K562 (cell line): ENCODE measurements around the gene TESK2.

Experiments
- BCLAF1 ChIP-seq, 2 experiments: fragments of 450-650 bp in 1 of 2; IDR thresholded peaks; 2 replicates each; pipeline ENCODE4 v1.6.1; 2011 to 2017; ENCODE audit warnings: low read depth in 2 of 2, antibody characterized with exemption in 1 of 2, borderline replicate concordance in 1 of 2, low read length in 1 of 2, mild to moderate bottlenecking in 1 of 2, mixed read lengths in 1 of 2; ENCODE audit not compliant: control insufficient read depth in 1 of 2
- CCAR2 ChIP-seq: fragments of 200-400 bp; formaldehyde crosslinking; IDR thresholded peaks from 2 replicates; pipeline ENCODE4 v1.6.1; 2017; ENCODE audit warnings: mild to moderate bottlenecking, low read depth, low read length
- CHD1 ChIP-seq: fragments of 200-600 bp; sonication (generic); IDR thresholded peaks from one replicate; pipeline ENCODE4 v1.6.1; 2012; ENCODE audit warnings: mild to moderate bottlenecking, moderate library complexity, low read length, inconsistent platforms
- CREM ChIP-seq: IDR thresholded peaks from 2 replicates; pipeline ENCODE4 v1.6.1; 2014; ENCODE audit warnings: antibody characterized with exemption, low read depth
- MAFF ChIP-seq: IDR thresholded peaks from 2 replicates; pipeline ENCODE4 v1.6.1; 2012; ENCODE audit warnings: low read length, improper control_type of control experiment
- POLR2AphosphoS5 ChIP-seq: IDR thresholded peaks from 2 replicates; pipeline ENCODE4 v1.6.1; 2011; ENCODE audit warnings: mild to moderate bottlenecking, low read depth, low read length, moderate library complexity; ENCODE audit not compliant: control insufficient read depth, insufficient read depth
- SRSF9 ChIP-seq: fragments of 200-400 bp; formaldehyde crosslinking; IDR thresholded peaks from 2 replicates; pipeline ENCODE4 v1.6.1; 2017; ENCODE audit warnings: low read depth, low read length, borderline replicate concordance
- TCF7 ChIP-seq: sonication (generic); IDR thresholded peaks from 2 replicates; pipeline ENCODE4 v1.6.1; 2016; ENCODE audit warnings: antibody characterized with exemption, borderline replicate concordance
- ZNF239 ChIP-seq: fragments of 250-450 bp; sonication (Bioruptor Pico); IDR thresholded peaks from 2 replicates; pipeline ENCODE4 v1.4.0; 2020; ENCODE audit warnings: mild to moderate bottlenecking
- ZNF347 ChIP-seq: fragments of 450-650 bp; formaldehyde crosslinking; IDR thresholded peaks from 2 replicates; pipeline ENCODE4 v1.4.0; 2020; ENCODE audit warnings: low read depth, mild to moderate bottlenecking, moderate library complexity
- ZNF639 ChIP-seq, 2 experiments: fragments of 200-800 bp in 1 of 2; sonication (Bioruptor generic) in 1 of 2; sonication (generic) in 1 of 2; formaldehyde crosslinking in 1 of 2; IDR thresholded peaks in 1 of 2; conservative IDR thresholded peaks in 1 of 2; 2 replicates each; pipeline versions ENCODE4 v1.5.0 to v1.6.1; 2016 to 2020; ENCODE audit warnings: missing compliant biosample characterization in 1 of 2, missing genetic modification characterization in 1 of 2, missing genetic modification reagents in 1 of 2
- TF ChIP-seq, protein P1 (sequence below): IDR thresholded peaks from 3 replicates; pipeline ENCODE4 v1.6.1; 2011; ENCODE audit warnings: borderline replicate concordance, mild to moderate bottlenecking; ENCODE audit not compliant: insufficient read length, insufficient read depth
- TF ChIP-seq, protein P2 (sequence below), 3 experiments: IDR thresholded peaks in 2 of 3; conservative IDR thresholded peaks in 1 of 3; 2 replicates each; pipeline ENCODE4 v1.5.1; 2011 to 2012; ENCODE audit warnings: low read length in 3 of 3, mild to moderate bottlenecking in 3 of 3, control low read depth in 2 of 3, improper control_type of control experiment in 1 of 3, inconsistent platforms in 1 of 3, low read depth in 1 of 3, mixed read lengths in 1 of 3, moderate library complexity in 1 of 3; ENCODE audit not compliant: insufficient read depth in 2 of 3

GRCh38 chr1:45508295-45509151 is 17.6 kb upstream of the TESK2 start:
- TF ChIP-seq TCF7 (no peak), ZNF639 (CRISPR knock-in tag; conservative IDR thresholded peaks at IDR 0.05 in 1 of 2, IDR thresholded peaks at IDR 0.05 in 1 of 2) (no peak), CHD1 (no peak), ZNF239 (CRISPR knock-in tag) (no peak), BCLAF1 (IDR thresholded peaks at IDR 0.05; ENCODE audit: borderline replicate concordance in 1 of 2, control insufficient read depth in 1 of 2, low read depth in 2 of 2, low read length in 1 of 2) (no peak), CREM (no peak), CCAR2 (no peak), POLR2AphosphoS5 (no peak; the same call in 1 of the 2 replicates), ZNF347 (no peak), SRSF9 (no peak), MAFF (no peak)
- TF ChIP-seq, protein P1, sequence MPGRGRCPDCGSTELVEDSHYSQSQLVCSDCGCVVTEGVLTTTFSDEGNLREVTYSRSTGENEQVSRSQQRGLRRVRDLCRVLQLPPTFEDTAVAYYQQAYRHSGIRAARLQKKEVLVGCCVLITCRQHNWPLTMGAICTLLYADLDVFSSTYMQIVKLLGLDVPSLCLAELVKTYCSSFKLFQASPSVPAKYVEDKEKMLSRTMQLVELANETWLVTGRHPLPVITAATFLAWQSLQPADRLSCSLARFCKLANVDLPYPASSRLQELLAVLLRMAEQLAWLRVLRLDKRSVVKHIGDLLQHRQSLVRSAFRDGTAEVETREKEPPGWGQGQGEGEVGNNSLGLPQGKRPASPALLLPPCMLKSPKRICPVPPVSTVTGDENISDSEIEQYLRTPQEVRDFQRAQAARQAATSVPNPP: no peak
- TF ChIP-seq, protein P2, sequence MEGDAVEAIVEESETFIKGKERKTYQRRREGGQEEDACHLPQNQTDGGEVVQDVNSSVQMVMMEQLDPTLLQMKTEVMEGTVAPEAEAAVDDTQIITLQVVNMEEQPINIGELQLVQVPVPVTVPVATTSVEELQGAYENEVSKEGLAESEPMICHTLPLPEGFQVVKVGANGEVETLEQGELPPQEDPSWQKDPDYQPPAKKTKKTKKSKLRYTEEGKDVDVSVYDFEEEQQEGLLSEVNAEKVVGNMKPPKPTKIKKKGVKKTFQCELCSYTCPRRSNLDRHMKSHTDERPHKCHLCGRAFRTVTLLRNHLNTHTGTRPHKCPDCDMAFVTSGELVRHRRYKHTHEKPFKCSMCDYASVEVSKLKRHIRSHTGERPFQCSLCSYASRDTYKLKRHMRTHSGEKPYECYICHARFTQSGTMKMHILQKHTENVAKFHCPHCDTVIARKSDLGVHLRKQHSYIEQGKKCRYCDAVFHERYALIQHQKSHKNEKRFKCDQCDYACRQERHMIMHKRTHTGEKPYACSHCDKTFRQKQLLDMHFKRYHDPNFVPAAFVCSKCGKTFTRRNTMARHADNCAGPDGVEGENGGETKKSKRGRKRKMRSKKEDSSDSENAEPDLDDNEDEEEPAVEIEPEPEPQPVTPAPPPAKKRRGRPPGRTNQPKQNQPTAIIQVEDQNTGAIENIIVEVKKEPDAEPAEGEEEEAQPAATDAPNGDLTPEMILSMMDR (IDR thresholded peaks at IDR 0.05 in 2 of 3, conservative IDR thresholded peaks at IDR 0.05 in 1 of 3; ENCODE audit: insufficient read depth in 2 of 3, low read depth in 1 of 3, low read length in 3 of 3): peak in 2 of 3 experiments; percentile 23 to 40; a peak in 1 of 6 replicates
